ENCODE results near the gene ATP10B. TPM values are rescaled to one million over a fixed set of nuclear protein-coding genes. Genes with fewer than 3 reads are reported as not detected.

Gene ATP10B
- total and polyA plus RNA-seq, 10 of the 15 experiments (the other 5 are each of a cell fraction or from before 2014, with no cell fraction given), result not detected

- H3K4me2 ChIP-seq (ENCODE audit: control insufficient read depth, insufficient read depth), result no peak overlapping the region
- H2AFZ ChIP-seq (ENCODE audit: control insufficient read depth, low read depth, low read length), result no peak overlapping the region
- H4K20me1 ChIP-seq (ENCODE audit: control insufficient read depth, insufficient read depth), result no peaks in the 10 kb centered on the region
- intact Hi-C loops (cut with micrococcal nuclease; ENCODE audit: unreplicated experiment), result no loop called here
- RAD21 ChIA-PET (ENCODE audit: unreplicated experiment), result no interaction called here
- WGBS (ENCODE audit: insufficient coverage, insufficient replicate concordance, low lambda C conversion rate, missing lambda C conversion rate), result 41% methylated on average over 4 of the region's 4 CpGs
- H3K36me3 ChIP-seq (ENCODE audit: control insufficient read depth in 2 of 2, insufficient read depth in 2 of 2, low read length in 1 of 2), result no peaks in the 10 kb centered on the region
- no peaks in the 10 kb centered on the region for H3K27me3 ChIP-seq (replicated peaks in 1 of 2; ENCODE audit: control insufficient read depth in 2 of 2, insufficient read depth in 2 of 2, low read length in 1 of 2)
- DNase-seq (ENCODE audit: low read depth, low spot score), result no peak
- no peaks in the 10 kb centered on the region for H3K9me3 ChIP-seq (replicated peaks; ENCODE audit: control insufficient read depth, insufficient read depth, low read length)
- H3K9ac ChIP-seq (ENCODE audit: control insufficient read depth, insufficient read depth, low read length), result no peak overlapping the region
- no peak overlapping the region for H3K4me3 ChIP-seq
- in situ Hi-C loops (cut with MboI), result no loop called here
- H3K4me1 ChIP-seq (ENCODE audit: control insufficient read depth, insufficient read depth, low read length), result peaks cover 4% of the 10 kb centered on the region; the same call in 1 of the 2 replicates
- no peak for FAIRE-seq
- no peak overlapping the region for H3K27ac ChIP-seq (ENCODE audit: control insufficient read depth, insufficient read depth)
- POLR2A ChIA-PET, result no interaction called here
- ATAC-seq, result no peak
- no TSS peak for BruUV-seq (replicated peaks)
- CTCF ChIA-PET, result no interaction called here
- no peaks in the 10 kb centered on the region for H3K79me2 ChIP-seq (ENCODE audit: control insufficient read depth, insufficient read depth, low read length)
- SMC1A ChIA-PET (ENCODE audit: uncharacterized antibody, unreplicated experiment), result no interaction called here
- TF ChIP-seq BCLAF1 (IDR thresholded peaks at IDR 0.05) (no peak), ZSCAN29 (IDR thresholded peaks at IDR 0.05) (no peak), POLR2AphosphoS2 (IDR thresholded peaks at IDR 0.05; ENCODE audit: low read depth, low read length) (no peak), CTCF (IDR thresholded peaks at IDR 0.05 in 2 of 3, conservative IDR thresholded peaks at IDR 0.05 in 1 of 3; ENCODE audit: control insufficient read depth in 2 of 3, extremely low read depth in 1 of 3, insufficient read depth in 1 of 3, low read depth in 3 of 3, low read length in 3 of 3) (no peak), ATF7 (IDR thresholded peaks at IDR 0.05; ENCODE audit: low read depth) (no peak), WRNIP1 (IDR thresholded peaks at IDR 0.05; ENCODE audit: borderline replicate concordance, low read depth, low read length) (no peak), HSF1 (IDR thresholded peaks at IDR 0.05; ENCODE audit: low read depth, low read length) (no peak), SREBF2 (IDR thresholded peaks at IDR 0.05; ENCODE audit: low read length) (no peak), TAF1 (IDR thresholded peaks at IDR 0.05; ENCODE audit: borderline replicate concordance, low read depth, low read length) (no peak), RB1 (IDR thresholded peaks at IDR 0.05; ENCODE audit: borderline replicate concordance) (no peak), ZNF24 (IDR thresholded peaks at IDR 0.05) (no peak), YY1 (IDR thresholded peaks at IDR 0.05; ENCODE audit: low read depth, low read length) (no peak), NFIC (IDR thresholded peaks at IDR 0.05; ENCODE audit: low read depth, low read length) (no peak), HCFC1 (IDR thresholded peaks at IDR 0.05; ENCODE audit: low read length) (no peak), MTA2 (IDR thresholded peaks at IDR 0.05; ENCODE audit: low read depth) (no peak)
Measured at GRCh38 chr5:160750938-160751657, 100.9 kb downstream of the ATP10B start.

Measured in GM12878 (cell line).